T47D (cell line): ENCODE data around the gene ZSWIM1.
"Not testable (repeated sequence)": the region's sequence is repeated elsewhere in the genome, so short reads cannot be mapped to it uniquely, and the experiment has no call there.

Experiments
- DNase-seq, 2 experiments: peaks; one replicate each; pipeline versions ENCODE4 v3.0.0 to v3.0.0-alpha.2; 2011 to 2012; ENCODE audit warnings: low read depth in 1 of 2, low spot score in 1 of 2
- JUND ChIP-seq: IDR thresholded peaks from 2 replicates; pipeline ENCODE4 v1.6.1; 2012; ENCODE audit warnings: low read depth
- in situ Hi-C: cut with HindIII; loops from 2 replicates; pipeline ENCODE4 v1.10.0; 2016; ENCODE audit warnings: low sequenced_read_pairs, low pct_unique_long_range_greater_than_20kb

Gene ZSWIM1

DNA sequence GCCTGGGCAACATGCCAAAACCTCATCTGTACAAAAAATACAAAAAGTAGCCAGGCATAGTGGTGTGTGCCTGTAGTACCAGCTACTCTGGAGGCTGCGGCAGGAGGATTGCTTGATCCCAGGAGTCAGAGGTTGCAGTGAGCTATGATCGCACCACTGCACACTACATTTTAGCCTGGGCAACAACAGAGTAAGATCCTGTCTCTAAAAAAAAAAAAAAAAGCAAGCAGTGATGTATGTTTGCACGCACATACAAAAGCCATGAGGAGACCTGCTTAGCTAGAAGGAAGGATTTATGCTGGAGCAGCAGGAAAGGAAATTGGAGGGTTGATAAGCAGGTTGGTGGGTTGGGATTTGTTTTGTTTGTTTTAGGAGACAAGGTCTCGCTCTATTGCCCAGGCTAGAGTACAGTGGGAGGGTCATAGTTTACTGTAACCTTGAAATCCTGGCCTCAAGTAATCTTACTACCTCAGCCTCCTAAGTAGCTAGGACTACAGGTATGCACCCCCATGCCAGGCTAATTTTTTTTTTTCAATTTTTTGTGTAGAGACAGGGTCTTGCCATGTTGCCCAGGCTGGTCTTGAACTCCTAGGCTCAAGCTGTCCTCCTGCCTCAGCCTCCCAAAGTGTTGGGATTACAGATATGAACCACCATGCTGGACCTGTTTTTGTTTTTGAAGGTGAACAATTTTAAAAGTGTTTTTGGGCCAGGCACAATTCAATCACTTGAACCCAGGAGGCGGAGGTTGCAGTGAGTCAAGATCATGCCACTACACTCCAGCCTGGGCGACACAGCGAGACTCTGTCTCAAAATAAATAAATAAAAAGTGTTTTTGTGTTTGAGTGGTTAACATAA is 19.6 kb upstream of the ZSWIM1 start:
- in situ Hi-C loops: no loop called here
- peak in 1 of 2 experiments; percentile 31 for DNase-seq
- no peak for TF ChIP-seq JUND

DNA sequence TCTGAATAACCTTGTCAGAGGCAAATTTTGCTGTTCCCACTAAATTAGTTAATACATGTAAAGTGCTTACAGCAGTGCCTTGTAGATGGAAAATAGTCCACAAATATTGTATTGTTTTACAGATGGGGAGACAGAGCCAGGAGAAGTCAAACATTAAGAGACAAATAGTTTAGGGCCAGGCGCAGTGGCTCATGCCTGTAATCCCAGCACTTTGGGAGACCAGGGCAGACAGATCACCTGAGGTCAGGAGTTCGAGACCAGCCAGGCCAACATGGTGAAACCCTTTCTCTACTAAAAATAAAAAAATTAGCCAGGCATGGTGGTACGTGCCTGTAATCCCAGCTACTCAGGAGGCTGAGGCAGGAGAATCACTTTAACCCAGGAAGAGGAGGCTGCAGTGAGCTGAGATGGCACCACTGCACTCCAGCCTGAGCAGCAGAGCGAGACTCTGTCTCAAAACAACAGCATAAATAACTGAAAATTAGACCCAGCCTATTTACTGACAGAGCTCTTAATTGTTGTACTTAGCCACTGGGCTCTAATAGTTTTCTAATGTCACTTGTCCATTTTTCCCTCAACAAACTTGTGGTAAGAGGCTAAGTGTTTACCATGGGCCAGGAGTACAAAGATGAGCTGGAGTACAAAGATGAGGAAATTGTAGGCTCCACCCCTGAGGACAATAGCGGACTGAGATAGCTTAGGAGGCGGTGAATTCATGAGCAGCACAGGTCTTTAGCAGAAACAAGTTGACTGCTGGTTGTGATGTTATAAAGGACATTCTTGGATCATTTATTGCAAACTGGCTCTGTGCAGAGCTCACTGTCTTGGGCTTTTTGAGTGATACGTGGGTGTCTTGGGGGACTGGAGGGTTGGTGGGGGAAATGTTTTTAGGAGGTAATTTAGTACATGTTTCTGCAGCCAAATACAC is 17.2 kb upstream of the ZSWIM1 start:
- DNase-seq: no peak
- TF ChIP-seq JUND: no peak
- in situ Hi-C loops: no loop called here

GRCh38 chr20:45866454-45866853 is 14.6 kb upstream of the ZSWIM1 start:
- no peak for TF ChIP-seq JUND
- DNase-seq: no peak
- in situ Hi-C loops: no loop called here

GRCh38 chr20:45867136-45867818 is 13.8 kb upstream of the ZSWIM1 start:
- no peak for TF ChIP-seq JUND
- in situ Hi-C loops: no loop called here
- no peak for DNase-seq

DNA sequence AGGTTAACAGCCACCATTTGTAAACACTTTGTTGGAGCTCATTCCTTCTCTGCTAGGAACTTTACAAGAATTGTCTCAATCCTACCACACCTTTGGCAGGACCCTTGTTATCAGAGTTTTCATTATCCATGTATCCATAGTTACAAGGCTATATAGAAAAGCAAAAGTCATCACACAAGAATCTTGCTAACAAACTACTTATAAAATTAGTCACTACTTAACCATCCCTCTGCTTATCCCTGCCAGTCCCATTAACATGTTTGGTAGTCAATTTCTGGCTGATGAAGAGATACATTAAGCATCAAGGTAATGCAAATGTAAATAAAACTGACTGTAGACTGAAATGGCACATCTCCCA is 13.2 kb upstream of the ZSWIM1 start:
- no peak for DNase-seq
- peak; percentile 54; the same call in 1 of the 2 replicates for TF ChIP-seq JUND
- in situ Hi-C loops: no loop called here

DNA sequence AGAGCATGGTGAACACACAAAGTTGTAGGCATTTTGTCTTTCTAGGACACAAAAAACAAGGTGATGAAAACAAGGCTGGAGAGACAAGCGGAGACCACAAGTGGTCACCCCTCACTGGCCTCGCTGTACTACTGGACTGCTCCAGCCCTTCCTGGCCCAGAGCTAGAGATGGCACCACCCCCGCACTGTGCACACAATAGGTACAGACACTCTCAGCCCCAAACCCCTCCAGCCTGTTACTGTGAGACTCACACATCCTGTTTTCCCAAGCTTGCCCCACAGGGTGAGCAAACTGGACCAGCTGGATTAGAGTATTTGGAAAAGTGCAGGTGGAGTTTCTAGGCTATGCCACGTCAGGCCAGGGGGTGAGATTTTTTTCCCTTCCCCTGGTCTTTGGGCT is 8.4 kb upstream of the ZSWIM1 start:
- DNase-seq: peak; percentile 66 to 99
- in situ Hi-C loops: no loop called here

DNA sequence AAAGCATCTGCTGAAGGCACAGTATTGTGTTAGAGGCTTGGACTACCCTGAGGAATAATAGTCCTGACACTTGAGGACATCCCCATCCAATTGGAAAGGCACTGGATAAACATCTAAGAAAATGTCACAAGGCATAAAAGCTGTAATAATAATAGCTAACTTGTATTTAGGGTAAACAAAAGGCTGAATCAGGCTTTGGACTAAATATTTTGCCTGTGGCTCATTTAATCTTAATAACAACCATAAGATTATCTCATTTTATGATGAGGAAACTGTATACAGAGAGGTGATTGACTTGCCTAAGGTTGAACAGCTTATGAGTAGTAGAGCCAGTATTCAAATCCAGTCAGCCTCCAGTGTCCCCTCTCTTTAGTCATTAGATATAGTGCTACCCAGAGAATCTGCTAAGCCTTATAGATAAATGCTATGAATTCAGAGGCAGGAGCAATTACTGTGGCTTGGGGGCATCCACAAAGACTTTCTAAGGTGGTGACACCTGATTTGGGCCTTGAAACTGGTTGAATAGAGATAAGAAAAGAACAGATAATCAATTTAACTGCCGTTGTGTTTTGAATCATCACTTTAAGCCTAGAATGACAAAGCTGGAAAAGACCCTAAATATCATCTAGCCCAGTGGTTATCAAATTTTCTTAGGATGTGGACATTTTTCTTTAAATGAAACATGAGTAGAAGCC is 7.5 kb upstream of the ZSWIM1 start:
- in situ Hi-C loops: no loop called here
- no peak; the same call in 1 of the 2 replicates for TF ChIP-seq JUND
- DNase-seq: peak in 1 of 2 experiments; percentile 62

More for the DNA sequence above, 8.4 kb upstream of the ZSWIM1 start:
- TF ChIP-seq JUND: no peak; the same call in 1 of the 2 replicates

GRCh38 chr20:45874104-45874481 is 6.9 kb upstream of the ZSWIM1 start:
- DNase-seq, in situ Hi-C loops: not testable (repeated sequence)

GRCh38 chr20:45874576-45874975 is 6.5 kb upstream of the ZSWIM1 start:
- in situ Hi-C loops: no loop called here
- no peak for TF ChIP-seq JUND
- DNase-seq: peak in 1 of 2 experiments; percentile 84

GRCh38 chr20:45878076-45878761 is 2.8 kb upstream of the ZSWIM1 start:
- DNase-seq: no peak
- in situ Hi-C loops: no loop called here
- no peak for TF ChIP-seq JUND

DNA sequence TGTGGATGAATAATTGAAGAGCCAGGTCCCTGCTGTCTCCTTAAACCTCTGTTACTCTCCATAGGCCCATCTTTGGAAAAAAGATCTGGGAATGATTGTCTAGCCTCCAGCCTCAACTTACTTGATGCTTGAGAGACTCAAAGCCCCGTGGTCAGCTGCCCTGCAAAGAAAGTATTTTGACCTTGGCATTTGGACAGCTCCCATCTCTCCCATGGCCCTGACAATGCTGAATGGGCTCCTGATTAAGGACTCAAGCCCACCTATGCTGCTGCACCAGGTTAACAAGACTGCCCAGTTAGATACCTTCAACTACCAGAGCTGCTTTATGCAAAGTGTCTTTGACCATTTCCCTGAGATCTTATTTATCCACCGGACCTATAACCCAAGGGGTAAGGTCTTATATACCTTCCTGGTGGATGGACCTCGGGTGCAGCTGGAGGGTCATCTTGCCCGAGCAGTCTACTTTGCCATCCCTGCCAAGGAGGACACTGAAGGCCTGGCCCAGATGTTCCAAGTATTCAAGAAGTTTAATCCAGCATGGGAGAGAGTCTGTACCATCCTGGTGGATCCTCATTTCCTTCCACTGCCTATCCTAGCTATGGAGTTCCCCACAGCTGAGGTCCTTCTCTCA is 1.6 kb downstream of the ZSWIM1 start:
- TF ChIP-seq JUND: no peak
- in situ Hi-C loops: no loop called here
- DNase-seq: no peak
